ENCODE data around the gene TULP4.
A peak's percentile ranks its signal among the peaks of the same experiment; 100 is the strongest.
"Not testable (repeated sequence)": the region's sequence is repeated elsewhere in the genome, so short reads cannot be mapped to it uniquely, and the experiment has no call there.

TULP4 gene

DNA sequence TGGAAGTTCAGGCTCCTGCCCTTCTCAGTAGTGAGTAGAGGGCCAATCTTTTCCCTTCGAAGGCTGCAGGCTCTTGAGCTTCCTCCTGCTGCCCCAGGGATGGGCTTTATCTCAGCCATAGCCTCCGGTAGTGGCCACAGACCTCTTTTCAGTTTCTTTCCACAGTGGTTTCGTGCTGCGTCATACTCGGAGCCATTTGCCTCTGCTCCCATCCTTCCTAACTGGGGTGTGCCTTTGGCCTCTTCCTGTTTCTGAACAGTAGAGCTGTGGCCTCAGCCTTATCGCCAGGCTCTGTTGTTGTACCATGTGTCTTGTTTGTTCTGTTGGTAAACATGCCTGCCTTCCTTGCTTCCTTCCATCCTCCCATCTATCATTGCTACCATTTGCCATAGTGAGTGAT, 54.1 kb downstream of the TULP4 start:
- peak; percentile 76 for DNase-seq

- no peak for DNase-seq
Observed at GRCh38 chr6:158367816-158368215, 55.6 kb downstream of the TULP4 start.

- no peak for DNase-seq
Observed at GRCh38 chr6:158369241-158369640, 57.0 kb downstream of the TULP4 start.

GRCh38 chr6:158370805-158371204, 58.5 kb downstream of the TULP4 start:
- DNase-seq = no peak

GRCh38 chr6:158371261-158371660, 59.0 kb downstream of the TULP4 start:
- DNase-seq = no peak

- peak; percentile 12 for DNase-seq
Observed at GRCh38 chr6:158372574-158372973, 60.3 kb downstream of the TULP4 start.

- DNase-seq = no peak
Observed at GRCh38 chr6:158373214-158373613, 60.9 kb downstream of the TULP4 start.

GRCh38 chr6:158374020-158374419, 61.8 kb downstream of the TULP4 start:
- peak; percentile 46 for DNase-seq

GRCh38 chr6:158376631-158377081, 64.4 kb downstream of the TULP4 start:
- no peak for DNase-seq

DNA sequence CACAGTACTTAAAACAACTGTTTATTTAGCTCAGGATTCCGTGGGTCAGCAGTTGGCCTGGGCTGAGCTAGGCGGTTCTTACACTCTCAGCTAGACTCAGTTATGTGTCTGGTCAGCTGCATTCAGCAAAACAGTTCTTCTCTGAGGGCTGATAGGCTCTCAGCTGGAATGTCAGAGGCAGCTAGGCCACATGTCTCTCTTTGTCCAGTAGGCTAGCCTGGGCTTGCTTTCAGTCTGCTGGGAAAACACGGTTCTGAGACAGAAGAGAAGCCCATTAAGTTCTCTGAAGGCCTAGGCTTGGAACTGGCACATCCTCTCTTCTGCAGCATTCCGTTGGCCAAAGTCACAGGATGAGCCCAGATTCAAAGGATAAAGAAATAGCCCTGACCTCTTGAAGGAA, 65.6 kb downstream of the TULP4 start:
- DNase-seq = no peak

DNA sequence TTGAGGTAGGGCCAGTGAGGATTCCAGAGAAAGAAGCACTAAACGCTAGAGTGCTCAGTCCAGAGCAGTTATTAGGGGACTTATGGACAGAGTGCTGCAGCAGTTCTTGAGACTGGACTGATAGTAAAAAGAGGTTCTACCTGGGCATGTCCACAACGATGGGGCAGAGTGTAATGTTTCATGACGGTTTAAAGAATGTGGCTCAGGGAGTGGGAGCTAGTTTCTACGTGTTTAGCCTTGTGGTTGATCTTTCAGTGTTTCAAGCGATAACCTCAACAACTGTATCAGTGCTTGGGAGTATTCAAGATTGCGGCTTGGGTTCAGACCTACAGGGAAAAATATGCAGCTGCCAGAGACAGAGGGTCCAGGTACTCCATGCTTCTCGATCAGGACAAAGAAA, 67.1 kb downstream of the TULP4 start:
- DNase-seq = no peak

GRCh38 chr6:158381214-158381613, 68.9 kb downstream of the TULP4 start:
- no peak for DNase-seq

- no peak for DNase-seq
Observed at GRCh38 chr6:158382491-158382890, 70.2 kb downstream of the TULP4 start.

DNA sequence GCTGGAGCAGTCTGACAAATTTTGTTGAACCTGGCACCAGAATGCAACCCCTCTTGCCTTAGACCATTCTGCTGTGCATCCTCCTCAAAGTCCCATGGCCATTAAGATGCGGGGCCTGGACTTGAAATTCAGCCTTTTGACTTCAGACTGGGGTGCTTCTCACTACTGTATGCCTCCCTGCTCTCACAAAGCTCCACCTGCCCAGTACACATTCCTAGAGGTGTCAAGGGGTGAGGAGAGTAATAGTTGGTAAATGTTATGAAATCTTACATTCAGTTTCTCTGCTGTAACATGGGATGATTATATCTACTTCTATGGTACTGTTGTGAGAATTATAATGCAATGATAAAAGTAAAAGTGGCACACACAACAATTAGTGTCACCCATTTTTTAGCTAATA, 70.8 kb downstream of the TULP4 start:
- no peak for DNase-seq

DNA sequence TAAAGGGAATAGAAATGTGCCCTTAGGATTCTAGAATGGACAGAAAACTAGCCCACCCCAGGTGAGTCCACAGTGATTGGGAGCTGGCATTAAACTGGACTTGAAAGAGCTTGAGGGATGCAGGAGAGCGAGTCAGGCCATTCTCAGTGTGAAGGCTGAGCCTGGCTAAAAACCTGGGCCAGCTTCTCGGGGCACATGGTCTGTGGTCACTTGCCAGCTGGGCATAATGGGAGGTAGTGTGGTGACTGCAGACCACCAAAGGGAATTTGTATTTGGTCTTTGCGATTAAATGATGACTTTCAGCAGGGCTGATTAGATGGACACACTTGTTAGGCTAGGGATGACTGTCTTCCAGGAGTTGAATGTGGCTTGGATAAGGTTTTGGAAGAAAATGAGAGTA, 71.3 kb downstream of the TULP4 start:
- DNase-seq = no peak

DNA sequence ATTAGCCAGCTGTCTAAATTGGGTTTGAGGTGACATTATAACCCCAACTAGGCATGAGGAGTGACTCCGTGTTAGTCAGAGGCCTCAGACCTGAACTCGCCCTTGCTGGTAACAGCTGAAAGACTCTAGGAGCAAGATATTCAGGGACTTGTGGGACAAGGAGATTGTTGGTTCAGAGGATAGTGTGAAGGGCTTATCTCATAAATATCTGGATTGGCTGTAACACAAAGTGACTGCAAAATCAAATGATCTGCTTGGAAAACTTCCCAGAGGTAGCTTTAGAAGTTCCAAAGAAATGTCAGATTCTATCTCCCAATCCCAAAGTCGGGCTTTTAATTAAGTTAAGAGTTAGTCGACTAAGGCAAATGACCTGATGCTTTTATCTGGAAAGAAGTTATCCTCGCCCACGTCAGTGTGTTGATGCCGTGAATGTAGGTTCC, 72.4 kb downstream of the TULP4 start:
- DNase-seq = no peak

GRCh38 chr6:158387036-158387435, 74.8 kb downstream of the TULP4 start:
- no peak for DNase-seq

DNA sequence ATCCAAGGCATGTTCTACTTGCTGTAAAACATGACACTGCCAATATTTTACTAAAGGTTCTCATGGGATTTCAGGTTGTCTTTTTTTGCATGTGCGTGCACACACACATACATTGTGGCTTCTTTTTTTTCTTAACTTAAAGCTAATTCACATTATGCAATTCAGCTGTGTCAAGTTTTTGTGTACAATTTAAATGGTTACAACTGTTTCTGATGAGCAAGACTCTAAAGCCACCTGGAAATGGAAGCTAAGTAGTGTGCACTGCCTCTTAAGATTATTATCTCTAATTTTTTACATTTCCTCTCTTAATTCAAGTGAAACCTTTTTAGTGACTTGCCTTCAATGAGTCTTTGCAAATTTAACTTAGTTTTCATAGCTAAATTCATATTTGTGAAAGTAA, 75.3 kb downstream of the TULP4 start:
- DNase-seq = no peak

- DNase-seq = peak; percentile 20
Observed at GRCh38 chr6:158388727-158389126, 76.5 kb downstream of the TULP4 start.

- DNase-seq = no peak
Observed at GRCh38 chr6:158389193-158389919, 77.1 kb downstream of the TULP4 start.

- no peak for DNase-seq
Observed at GRCh38 chr6:158391276-158391675, 79.0 kb downstream of the TULP4 start.

GRCh38 chr6:158391977-158392376, 79.7 kb downstream of the TULP4 start:
- DNase-seq = not testable (repeated sequence)

DNA sequence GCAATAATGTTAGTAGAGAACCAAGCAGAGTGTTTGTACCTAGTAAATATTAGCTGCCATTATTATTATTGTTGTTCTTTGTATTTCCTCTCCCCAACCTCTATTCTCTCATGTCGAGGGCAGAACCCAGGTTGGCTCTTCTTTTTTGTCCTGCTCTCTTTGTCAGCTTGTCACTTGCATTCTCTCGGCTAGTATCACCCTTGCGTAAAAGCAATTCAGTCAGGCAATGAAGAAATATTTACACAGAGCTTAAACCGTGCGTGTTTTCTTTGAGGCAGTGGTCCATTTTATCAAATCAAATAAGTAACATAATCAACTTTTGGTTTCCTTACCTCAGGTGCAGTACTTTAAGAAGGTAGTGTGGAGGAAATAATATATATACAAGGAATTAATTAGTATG, 83.9 kb downstream of the TULP4 start:
- no peak for DNase-seq

- DNase-seq = no peak
Observed at GRCh38 chr6:158397578-158397977, 85.3 kb downstream of the TULP4 start.
